ENCODE data around the gene EP400. TPM values are rescaled to one million over a fixed set of nuclear protein-coding genes. Genes with fewer than 3 reads are reported as not detected.

Gene EP400
- total and polyA plus RNA-seq, 2 of the 4 experiments (the other 2 are of a cell fraction) = 4.3 to 11.4 TPM

DNA sequence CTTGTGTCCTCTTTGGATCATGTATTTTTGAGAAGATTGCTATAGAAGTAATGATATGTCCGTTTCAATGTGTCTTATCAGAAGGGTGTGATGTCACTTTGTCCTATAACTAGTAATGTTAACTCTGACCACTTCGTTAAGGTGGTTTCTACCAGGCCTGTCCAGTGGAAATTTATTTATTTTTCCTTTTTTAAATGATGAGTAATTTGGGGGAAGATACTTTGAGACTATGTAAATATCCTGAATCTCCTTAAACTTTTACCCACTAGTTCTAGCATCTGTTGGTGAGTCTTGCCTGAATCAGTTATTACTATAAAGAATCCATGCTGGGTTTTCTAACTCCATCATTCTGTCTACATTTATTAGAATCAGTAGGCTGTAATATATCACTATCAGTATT, 15.3 kb downstream of the EP400 start:
- peak overlapping the region; percentile 59; the same call in 1 of the 2 replicates for H3K4me2 ChIP-seq (ENCODE audit: low read depth, low read length)
- H4K8ac ChIP-seq (ENCODE audit: low read depth in 2 of 2, low read length in 2 of 2) = no peak overlapping the region
- POLR2A ChIA-PET (ENCODE audit: unreplicated experiment) = no interaction called here
- dilution Hi-C loops (cut with HindIII; ENCODE audit: low sequenced_read_pairs, unreplicated experiment) (no loop called here), in situ Hi-C loops (cut with MboI; ENCODE audit: low sequenced_read_pairs) (no loop called here), intact Hi-C loops (cut with micrococcal nuclease) (no loop called here)
- H2BK5ac ChIP-seq (ENCODE audit: low read depth, low read length, poor library complexity, severe bottlenecking) = peak overlapping the region; percentile 51
- H2AFZ ChIP-seq (replicated peaks; ENCODE audit: low read length, poor library complexity) = no peak overlapping the region
- peaks cover 33% of the 10 kb centered on the region for H4K20me1 ChIP-seq (ENCODE audit: insufficient read depth, low read length)
- H4K5ac ChIP-seq (ENCODE audit: low read depth, low read length) = no peak overlapping the region
- no peak overlapping the region for H2AK5ac ChIP-seq (ENCODE audit: low read depth, low read length)
- no peak overlapping the region for H3K27ac ChIP-seq (ENCODE audit: insufficient read depth, low read length)
- H2AK9ac ChIP-seq (replicated peaks; ENCODE audit: low read depth, low read length, poor library complexity) = no peak overlapping the region
- 0 out of 2 replicates have a peak overlapping the region, but pooled peaks have one; percentile 15 for H3K4ac ChIP-seq (ENCODE audit: low read depth, low read length)
- H3K9ac ChIP-seq (ENCODE audit: low read depth, low read length) = no peak overlapping the region
- peaks cover 8% of the 10 kb centered on the region for H3K9me1 ChIP-seq (ENCODE audit: insufficient read depth, low read length)
- no peaks in the 10 kb centered on the region for H3K9me3 ChIP-seq (ENCODE audit: control insufficient read depth, insufficient read depth, low read length)
- no peaks in the 10 kb centered on the region for H3K27me3 ChIP-seq (ENCODE audit: control insufficient read depth, insufficient read depth, low read length)
- WGBS, 2 experiments (ENCODE audit: extremely low coverage in 2 of 2, insufficient read length in 1 of 2) = no CpG with 5 or more reads among the region's 2 CpGs
- peak; percentile 85 for ATAC-seq (ENCODE audit: low read depth)
- no peak overlapping the region for H2BK15ac ChIP-seq (ENCODE audit: low read depth, low read length)
- H3K4me1 ChIP-seq (ENCODE audit: control insufficient read depth, insufficient read depth, low read length) = peaks cover 8% of the 10 kb centered on the region
- H3K56ac ChIP-seq (ENCODE audit: extremely low read depth, insufficient read depth, low read length) = no peak overlapping the region
- H3K18ac ChIP-seq (ENCODE audit: low read depth, low read length) = no peak overlapping the region
- H2BK20ac ChIP-seq (ENCODE audit: low read depth, low read length) = no peak overlapping the region
- H3K36me3 ChIP-seq (ENCODE audit: control insufficient read depth, insufficient read depth, low read length) = peaks cover 5% of the 10 kb centered on the region
- H3K14ac ChIP-seq (replicated peaks; ENCODE audit: low read depth, low read length) = no peak overlapping the region
- no peak overlapping the region for H4K91ac ChIP-seq (ENCODE audit: insufficient read depth, low read depth, low read length)
- peak; percentile 68 for DNase-seq
- no peak for TF ChIP-seq RAD21 (IDR thresholded peaks at IDR 0.05; ENCODE audit: low read length)
- TF ChIP-seq POLR2A (IDR thresholded peaks at IDR 0.05; ENCODE audit: low read depth, low read length) = no peak
- TF ChIP-seq CHD1 (IDR thresholded peaks at IDR 0.05; ENCODE audit: low read depth, low read length) = no peak
- no peak for TF ChIP-seq NFE2L2 (IDR thresholded peaks at IDR 0.05; ENCODE audit: low read depth, low read length)
- TF ChIP-seq CEBPB (IDR thresholded peaks at IDR 0.05; ENCODE audit: low read depth, low read length) = no peak
- TF ChIP-seq MAFK (IDR thresholded peaks at IDR 0.05; ENCODE audit: low read depth, low read length) = no peak
- CTCF ChIA-PET = no interaction called here
- H2BK120ac ChIP-seq (ENCODE audit: low read depth, low read length) = peak overlapping the region; percentile 16
- no TSS peak for BruUV-seq (replicated peaks)
- H3K4me3 ChIP-seq (ENCODE audit: insufficient read depth, low read depth, low read length) = no peak overlapping the region
- H3K23ac ChIP-seq (ENCODE audit: low read depth, low read length) = no peak overlapping the region
- H3K79me1 ChIP-seq (ENCODE audit: low read depth in 1 of 2, low read length in 2 of 2) = peaks cover 22 to 58% of the 10 kb centered on the region in 2 experiments
